GM10847 (cell line): ENCODE data around the gene RFX8.

Experiments used
- POLR2A ChIP-seq: IDR thresholded peaks from 2 replicates; pipeline ENCODE4 v1.6.1; 2011; ENCODE audit not compliant: insufficient read length; ENCODE audit errors: extremely low read depth

RFX8 gene

DNA sequence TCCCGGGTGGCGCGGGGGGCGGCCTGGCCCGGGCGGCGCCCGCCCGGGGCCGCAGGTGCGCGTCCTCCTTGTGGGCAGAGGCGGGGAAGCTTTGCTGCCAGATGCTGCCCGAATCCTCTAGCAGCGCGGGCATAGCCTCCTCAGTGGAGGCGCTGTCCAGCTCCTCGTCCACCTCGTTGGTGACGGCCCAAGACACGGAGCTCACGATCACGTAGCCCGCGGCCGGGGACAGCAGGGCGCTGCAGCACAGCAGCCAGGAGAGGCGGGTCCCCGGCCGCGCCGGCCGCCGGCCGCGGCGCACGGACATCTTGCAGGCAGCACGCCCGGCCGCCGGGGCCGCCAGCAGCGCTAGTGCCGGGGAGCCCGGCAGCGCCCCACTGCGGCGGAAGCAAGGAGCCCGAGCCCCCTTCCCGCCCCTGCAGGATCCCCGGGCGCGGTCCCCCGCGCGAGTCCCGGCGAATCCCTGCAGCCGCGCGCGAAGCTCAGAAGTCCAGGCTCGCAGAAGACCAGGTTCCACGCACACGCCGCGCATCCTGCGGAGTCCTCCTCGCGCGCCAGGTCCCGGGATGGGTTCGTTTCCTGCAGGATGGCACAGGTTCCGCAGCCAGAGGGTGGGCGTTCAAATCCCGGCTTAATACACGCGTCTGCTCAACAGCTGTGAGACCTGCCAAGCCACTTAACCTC lies 87.6 kb downstream of the RFX8 start, which contains the start of gene CREG2:
Gene CREG2 (minus strand): TSS at position 353 of the 684 bp plus-strand sequence. CDS start 46 bp downstream, at position 307.
- no peak for TF ChIP-seq POLR2A

DNA sequence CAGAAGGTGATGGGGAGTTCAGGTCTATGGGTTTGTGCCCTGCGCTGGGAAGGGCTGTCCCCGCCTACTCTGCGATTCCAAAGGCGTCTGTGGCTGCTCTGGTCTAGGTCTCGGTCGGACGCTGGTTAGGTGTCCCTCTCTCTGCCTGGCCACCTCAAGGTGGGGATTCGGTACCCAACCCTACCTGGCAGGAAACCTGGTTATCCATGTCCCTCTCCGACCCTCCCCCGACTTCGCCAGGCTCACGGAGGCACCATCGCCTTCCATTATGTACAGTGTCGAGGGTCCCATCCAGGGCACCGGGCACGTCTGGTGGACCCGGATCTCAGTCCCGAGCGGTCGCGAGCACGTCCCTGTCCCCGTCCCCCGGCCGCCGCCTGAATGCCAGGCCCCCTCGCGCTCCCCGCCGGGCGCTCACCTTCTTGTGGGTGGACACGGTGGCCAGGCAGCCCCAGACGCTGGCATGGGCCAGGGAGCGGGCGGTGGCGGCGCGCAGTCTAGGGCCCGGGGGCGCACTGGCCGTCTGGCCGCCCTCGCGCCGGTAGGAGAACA lies 88.2 kb downstream of the RFX8 start:
- no peak for TF ChIP-seq POLR2A

DNA sequence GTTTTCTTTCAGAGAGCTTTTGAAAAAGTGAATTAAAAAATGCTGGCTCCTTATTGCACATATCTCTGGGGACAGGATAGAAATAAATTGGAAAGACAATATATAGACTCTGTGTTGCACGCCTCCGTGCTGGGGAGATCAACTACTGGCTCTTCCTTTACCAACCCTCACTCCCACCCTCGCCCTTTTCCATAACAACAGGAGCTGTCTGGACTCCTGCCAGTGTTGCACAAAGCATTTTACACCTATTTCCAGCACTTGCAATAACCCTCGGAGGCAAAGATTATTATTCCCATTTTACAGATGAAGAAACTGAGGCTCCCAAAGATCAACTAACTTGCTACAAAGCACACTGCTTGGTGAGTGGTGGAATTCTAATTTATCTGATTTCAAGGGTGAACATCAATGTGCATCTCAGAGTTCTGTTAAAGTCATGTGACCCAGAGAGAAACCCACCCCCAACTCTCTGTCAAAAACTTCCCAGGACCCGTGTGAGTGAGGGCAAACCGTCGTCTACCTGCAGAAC lies 91.8 kb downstream of the RFX8 start:
- no peak for TF ChIP-seq POLR2A

DNA sequence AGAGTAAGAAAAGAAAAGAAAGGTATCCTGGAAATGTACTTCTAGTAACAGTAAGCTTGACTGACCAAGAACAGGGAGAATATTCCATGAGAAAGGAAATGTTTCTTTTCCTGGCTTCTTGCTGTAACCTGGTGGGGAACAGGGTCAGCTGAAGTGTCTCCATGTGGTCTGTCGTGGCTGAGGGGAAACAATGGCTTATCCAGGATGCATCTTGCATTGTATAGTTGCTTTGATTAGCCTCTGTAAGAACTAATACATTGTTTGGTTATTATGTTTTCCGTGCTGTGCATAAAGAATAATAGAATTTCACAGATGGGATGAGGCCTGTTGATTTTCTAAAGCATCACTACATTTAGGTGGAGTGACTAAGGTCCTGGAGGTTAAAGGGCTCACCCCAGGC lies 92.5 kb downstream of the RFX8 start:
- TF ChIP-seq POLR2A, result no peak

DNA sequence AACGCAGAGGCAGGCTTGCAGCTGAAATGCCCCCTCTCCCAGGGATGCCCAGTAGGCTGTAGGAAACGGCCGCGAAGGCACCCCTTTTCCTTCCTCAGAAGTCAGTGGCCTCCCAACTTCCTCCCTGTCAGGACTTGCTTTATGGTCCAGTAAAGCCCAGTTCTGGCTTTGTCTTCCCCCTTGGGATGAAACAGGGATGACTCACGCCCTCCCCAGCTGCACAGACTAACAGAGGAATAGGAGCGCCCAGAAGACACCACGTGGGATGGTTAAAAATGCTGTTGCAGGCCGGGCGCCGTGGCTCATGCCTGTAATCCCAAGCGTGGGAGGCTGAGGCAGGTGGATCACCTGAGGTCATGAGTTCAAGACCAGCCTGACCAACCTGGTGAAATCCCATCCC lies 94.5 kb downstream of the RFX8 start:
- TF ChIP-seq POLR2A, result no peak

DNA sequence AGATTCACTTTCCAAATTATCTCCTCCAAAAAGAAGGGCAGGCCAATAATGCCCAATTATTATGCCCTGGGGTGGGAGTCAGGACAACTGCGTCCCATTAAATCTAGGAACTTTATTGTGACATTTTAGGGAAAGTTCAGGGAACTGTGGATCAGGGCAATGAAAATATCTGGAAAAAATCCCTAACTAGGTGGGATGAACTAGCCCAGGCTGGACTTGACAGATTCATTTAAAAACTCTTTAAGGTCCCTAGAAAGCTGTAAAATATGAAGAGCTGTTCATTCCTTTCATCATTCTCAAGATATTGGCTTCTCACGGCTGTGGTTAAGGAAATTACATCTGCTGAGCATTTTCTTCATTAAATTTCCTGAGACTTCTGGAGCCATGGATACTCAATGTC lies 95.8 kb downstream of the RFX8 start:
- TF ChIP-seq POLR2A, result no peak

DNA sequence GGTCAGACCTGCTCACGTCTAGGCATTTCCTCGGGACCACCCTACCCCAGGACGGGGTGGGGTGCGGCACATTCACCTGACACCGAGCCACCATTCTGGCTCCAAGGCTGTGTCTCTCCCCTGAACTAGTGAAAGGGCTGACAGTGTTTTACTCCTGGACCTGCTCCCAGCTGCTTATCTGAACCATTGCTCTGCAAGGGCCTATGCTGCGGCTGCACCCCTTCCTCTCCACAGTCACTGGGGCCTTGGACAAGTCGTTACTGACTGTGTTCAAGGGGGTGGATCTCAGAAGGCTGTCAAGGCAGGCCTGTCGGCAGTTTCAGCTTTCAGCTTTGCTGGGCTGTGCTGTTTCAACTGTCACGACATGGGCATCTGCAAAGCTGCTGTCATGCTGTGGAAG lies 99.3 kb downstream of the RFX8 start:
- no peak for TF ChIP-seq POLR2A

DNA sequence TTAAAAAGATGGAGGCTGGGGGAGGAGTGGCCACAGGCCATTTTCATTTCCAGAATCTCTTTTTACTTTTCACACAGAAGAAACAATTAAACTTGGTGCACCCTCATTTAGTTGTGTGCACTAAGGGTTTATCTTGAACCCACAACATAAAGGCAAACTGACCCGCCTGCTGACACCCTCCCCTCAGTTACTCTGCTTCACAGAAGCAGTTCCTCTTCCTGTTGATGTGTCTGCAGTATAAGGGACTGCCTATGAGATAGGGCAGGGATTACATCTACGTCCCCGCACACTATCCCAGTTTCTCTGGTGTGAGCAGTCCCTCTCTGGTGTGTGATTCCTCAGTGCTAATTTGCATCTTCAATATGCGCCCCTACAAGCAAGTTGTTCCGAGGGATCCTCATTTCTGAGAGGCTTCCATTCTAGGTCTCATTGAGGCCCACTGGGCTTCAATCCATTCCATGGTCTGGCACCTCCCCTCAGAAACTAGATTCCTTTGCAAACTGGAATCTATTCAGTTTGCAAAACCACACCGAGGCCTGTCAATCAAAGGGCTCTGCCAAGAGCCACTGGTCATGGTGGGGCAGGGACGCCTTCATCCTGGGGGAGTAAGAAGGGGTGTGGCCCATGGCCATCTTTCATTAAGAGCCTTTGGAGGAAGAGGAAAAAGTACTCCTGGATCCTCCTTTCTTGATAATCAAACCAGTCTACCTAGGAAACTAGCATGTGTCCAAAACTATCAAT lies 99.9 kb downstream of the RFX8 start:
- TF ChIP-seq POLR2A, result no peak

DNA sequence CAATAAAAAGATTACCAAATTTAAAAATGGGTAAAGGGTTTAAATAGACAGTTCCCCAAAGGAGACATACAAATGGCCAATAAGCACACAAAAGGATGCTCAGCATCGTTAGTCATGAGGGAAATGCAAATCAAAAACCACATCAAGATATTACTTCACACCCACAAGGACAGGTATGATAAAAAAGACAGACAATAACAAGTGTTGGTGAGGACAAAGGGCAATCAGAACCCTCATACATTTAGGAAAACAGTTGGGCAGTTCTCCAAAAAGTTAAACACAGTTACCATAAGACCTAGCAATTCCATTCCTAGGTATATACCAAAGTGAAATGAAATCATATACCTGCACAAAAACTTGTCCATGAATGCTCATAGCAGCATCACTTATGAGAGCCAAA lies 102.1 kb downstream of the RFX8 start:
- TF ChIP-seq POLR2A, result no peak

DNA sequence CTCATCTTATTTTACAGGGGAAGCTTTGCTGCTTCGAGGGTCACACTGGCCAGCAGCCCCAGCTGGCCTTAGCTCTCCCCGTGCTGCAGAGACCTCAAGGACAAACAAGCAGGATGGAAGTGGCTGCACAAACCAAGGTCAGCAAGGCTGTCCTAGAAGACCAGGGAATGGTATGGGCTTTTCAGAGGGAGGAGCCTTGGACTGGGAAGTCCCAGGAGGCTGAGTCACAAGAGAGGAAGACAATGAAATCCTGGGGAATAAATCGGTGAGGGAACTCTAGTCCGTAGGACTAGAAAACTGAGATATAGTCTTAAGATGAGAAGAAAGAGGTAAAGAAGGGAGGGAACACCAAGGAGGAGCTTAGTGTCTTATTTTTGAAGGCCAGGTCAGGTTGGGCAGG lies 103.3 kb downstream of the RFX8 start:
- TF ChIP-seq POLR2A, result no peak

DNA sequence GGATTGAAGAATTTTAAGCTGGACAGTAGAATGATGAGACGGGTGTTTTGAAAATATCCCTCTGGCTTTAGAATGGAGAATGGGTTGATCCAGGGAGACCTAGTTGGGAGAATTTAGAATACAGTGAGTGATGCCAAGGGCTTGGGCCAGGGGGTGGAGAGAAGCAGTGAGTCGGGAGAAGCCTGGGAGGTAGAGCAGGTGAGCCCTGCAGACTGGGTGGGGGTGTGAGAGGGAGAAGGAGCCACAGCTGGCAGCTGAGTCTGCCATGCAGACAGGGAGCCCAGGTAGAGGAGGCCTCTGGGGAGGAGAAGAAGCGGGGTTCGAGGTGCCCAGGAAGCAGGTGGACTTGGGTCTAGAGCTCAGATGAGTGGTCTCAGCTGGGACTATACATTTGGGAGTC lies 105.8 kb downstream of the RFX8 start:
- no peak for TF ChIP-seq POLR2A

DNA sequence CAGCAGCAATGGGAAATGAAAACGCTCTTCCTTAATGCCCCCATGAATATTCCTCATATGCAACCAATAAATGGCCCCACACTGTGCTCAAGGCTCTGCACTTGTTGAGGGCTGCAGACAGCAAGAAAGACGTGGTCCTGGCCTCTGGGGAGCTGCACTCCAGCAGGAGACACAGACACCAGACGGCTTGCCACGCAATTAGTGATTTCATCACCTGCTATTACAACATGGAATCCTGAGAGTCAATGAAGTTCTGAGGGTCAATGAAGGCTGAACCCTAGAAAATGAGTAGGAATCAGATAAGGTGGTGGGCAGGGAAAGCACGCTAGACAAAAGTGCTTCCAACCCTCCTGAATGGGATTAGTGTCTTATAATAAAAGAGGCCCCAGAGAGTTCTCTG lies 106.5 kb downstream of the RFX8 start:
- TF ChIP-seq POLR2A, result no peak

DNA sequence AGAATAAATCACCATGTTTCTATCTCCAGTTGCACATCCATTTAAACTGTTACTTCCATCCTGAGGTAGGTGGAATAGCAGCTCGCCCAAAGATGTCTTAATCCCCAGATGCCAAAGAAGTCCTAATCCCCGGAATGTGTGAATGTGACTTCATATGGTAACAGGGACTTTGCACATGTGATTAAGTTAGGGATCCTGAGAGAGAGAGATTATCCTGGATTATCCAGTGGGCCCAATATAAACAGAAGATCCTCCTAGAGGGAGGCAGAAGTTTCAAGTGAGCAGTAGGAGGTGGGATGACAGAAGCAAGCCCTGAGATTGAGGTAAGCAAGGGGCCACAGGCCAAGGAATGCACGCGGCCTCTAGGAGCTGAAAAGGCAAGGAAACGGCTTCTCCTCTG lies 107.4 kb downstream of the RFX8 start:
- no peak for TF ChIP-seq POLR2A

DNA sequence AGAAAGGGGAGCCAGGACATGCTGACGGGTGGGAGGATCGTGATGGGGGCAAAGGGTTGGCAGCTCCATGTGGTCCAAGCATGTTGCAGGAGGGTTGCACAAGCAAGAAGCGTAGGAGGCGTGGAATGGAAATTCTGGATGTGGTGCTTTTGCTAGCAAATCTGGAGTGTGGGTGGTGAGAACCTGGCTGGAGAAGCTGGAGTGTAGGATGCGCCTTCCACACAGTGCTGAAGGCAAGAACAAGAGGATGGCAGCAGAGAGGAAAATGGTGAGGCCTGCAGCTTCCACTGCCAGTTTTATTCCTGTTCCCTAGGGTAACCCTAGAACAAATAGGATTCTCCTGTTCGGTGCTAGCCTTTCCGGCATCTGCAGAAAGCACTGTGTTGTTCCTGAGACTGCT lies 110.0 kb downstream of the RFX8 start:
- TF ChIP-seq POLR2A, result no peak

DNA sequence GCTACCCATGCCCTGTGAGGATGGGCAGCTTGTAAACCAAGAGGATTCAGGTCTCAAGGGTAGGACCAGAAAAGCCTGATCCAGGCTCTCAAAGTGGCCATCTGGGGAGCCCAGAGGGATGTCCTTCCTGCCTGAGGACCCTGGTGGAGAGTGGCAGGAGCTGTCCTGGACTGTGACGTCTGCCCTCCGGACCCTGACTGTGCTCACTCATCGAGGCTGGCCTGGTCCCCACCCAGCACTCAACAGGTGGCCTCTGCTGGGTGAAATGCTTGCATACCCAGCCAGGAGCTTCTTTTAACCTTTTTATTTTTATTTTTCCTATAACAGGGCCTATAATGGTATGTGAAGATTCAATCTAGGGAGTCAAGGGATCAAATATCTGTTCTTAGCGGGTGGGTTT lies 112.1 kb downstream of the RFX8 start:
- no peak for TF ChIP-seq POLR2A

DNA sequence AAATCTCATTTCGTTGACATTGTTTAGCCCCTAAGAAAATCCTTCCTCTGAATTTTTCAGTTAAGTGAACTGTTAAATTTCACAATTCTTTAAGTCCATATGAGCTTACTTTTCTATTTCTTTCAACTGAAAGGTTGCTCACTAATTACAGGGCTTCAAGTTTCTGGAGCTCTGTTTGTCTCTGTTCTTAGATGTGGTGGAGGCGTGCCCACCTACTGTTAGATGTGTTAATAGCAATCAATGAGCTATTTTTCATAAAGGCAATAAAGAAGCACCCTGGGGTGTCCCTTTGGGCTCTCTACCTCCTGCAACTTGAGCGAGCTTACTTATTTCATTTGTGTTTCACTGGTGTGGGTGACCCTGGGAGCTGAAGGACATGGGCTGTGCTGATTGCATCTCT lies 112.6 kb downstream of the RFX8 start:
- TF ChIP-seq POLR2A, result no peak
